Umbilical cord (tissue), 2 donors: Measurements from ENCODE around the gene NUP93. TPM values are rescaled to one million over a fixed set of nuclear protein-coding genes. Genes with fewer than 3 reads are reported as not detected.

ENCODE experiments used
- DNase-seq: peaks from one replicate; pipeline ENCODE4 v3.0.0-alpha.2; 2015; ENCODE audit warnings: low spot score
- total RNA-seq: library from RNA; depleted of rRNA; stranded (reverse); fragments of >200 nt; gene quantifications from one replicate; pipeline ENCODE4 v1.2.3, GENCODE V29; 2014; ENCODE audit warnings: low replicate concordance; ENCODE audit not compliant: insufficient read depth

NUP93 gene
- total RNA-seq, 1 donor from 2014 or later, result 29.9 TPM

DNA sequence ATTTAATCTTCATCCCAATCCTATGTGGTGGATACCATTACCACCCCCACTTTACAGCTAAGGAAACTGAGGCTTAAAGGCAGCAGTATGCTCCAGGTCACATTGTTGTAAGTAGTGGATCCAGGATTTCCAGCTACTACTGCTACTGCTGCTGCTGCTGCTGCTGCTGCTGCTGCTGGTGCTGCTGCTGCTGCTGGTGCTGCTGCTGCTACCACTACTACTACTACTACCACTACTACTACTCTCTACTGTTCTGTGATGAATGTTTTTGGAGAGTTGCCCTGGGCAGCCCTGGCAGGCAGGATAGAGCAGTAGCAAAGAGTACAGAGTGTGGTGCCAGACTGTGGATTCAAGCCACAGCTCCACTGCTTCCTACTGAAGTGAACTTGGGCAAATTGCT is 85.8 kb downstream of the NUP93 start:
- no peak for DNase-seq

DNA sequence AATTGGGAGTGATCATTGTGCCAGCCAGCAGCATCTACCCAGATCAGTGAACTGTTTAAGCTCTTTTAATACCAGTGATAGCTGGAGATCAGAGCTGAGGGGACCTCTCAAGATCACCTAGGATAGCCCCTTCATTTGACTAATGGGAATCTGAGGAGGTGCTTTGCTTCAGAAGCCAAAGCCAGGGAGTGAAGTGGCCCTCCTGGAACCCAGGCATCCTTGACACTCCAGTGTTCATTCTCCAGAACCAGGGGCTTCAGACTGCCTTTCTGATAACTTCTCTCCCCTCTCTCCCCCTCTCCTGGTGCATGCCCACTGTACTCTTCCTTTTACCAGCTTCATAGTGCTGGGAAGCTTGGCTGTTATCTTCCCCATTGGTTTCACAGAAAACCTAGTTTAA is 87.1 kb downstream of the NUP93 start:
- no peak for DNase-seq

DNA sequence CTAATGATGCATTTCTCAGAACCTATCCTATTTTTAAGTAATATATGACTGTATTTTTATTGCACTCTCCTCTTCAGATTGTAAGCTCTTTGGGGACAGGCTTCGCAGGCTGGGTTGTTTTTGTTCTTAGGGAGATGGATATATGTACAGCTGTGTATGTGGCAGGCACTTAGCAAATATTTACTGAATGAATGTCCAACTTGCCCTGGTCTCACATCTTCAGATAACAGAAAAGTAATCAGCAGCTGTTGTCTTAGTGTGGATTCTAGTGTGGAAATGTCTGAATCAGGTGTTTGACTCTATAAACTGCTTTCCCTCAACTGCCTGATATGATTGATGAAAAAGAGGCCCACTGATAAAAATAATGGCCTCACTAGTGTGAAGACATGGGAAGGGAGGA is 88.0 kb downstream of the NUP93 start:
- no peak for DNase-seq

DNA sequence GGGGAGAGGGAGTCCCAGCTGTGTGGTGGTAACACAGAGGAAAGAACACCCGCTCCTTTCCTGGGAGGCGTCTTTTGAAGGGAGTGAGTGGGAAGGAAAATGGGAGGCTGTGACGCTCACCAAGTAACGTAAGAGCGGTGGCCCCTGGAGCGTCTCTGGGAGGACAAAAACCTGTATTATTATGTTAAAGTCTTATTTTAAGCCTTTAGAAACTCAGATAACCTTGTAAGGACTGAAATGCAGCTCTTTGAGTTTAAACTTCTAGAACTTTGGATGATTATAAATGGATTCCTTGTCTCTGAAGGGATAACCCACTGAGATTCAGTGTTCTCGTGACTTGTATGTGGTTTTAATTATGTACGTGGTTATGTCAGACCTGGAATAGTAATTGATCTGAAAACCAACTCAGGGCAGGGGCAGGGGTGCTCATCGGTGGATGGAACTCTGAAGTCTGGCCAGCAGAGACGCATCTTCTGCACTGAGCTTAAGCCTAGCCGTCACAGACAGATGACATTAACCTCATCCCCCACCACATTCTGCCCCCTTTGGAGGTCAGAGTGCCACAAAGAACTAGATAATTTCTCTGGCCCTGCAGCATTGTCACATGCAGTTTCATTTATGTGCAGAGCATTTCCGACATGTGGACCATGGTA is 93.3 kb downstream of the NUP93 start:
- DNase-seq, result no peak

DNA sequence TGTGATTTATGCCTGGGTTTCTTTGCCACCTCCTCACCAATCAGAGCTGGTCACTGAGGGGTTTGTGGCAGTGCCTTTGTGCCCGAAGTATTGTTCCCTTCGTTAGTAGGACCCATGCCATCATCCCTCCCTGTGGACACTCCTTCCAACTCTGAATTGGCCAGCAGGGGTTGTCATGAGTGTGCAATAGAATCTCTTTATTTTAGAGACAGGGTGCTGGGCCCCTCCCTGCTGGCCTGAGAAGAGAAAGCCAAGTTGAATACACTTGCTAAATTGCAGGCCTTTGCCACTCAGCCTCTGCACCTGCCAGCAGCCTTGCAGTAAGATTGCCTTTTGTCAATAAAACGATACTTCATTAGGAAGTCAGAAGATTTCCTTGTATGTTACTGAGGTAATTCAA is 94.4 kb downstream of the NUP93 start:
- no peak for DNase-seq

DNA sequence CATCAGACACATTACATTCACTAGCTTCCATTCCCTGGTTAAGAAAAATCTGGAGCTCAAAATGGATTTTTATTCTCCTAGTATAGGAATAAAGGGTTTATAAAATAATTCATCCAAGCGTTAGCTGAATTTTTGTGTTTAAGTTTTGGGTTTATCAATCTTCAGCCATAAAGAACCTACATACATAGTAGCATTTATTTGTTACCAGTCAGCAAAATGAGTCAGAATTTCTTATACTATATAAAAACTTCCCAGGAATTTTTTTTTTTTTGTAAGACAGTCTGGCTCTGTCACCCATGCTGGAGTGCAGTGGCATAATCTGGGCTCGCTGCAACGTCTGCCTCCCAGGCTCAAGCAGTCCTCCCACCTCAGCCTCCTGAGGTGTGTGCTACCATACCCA is 94.9 kb downstream of the NUP93 start:
- DNase-seq, result no peak

DNA sequence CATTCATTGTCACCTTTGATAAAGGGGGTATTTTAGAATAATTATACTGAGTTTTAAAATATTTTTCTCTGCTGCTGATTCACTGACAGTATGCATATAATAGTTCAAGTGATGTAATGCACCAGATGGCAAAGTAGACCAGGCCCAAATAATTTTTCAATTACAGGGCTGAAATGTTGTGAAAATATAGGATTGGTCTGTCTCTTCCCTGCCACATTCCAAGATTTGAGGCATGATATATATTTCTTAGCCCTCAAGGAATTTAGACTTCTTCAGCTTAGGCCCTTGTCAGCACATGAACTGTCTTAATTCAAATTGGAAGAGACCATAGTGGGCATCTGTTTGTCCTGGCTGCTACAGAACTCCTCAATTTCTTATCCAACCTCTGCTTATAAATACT is 95.9 kb downstream of the NUP93 start:
- DNase-seq, result no peak

DNA sequence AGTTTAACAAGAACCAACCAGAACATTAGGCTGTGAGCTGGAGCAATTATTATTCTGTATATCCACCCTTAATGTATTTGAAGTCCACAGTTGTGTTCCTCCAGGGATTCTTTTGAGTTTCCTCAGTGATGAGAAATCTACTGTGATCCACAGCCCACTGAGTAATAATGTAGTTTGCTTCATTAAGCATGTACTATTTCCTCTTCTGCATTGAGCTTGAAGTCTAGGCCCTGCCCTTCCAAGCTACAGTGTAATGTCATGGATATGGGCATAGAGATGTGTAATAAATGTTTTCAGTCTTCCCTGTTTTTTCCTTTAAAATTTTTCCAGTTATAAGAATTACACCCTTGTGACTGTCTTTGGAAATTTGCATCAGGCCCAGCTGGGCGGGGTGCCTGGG is 98.7 kb downstream of the NUP93 start:
- DNase-seq, result no peak

DNA sequence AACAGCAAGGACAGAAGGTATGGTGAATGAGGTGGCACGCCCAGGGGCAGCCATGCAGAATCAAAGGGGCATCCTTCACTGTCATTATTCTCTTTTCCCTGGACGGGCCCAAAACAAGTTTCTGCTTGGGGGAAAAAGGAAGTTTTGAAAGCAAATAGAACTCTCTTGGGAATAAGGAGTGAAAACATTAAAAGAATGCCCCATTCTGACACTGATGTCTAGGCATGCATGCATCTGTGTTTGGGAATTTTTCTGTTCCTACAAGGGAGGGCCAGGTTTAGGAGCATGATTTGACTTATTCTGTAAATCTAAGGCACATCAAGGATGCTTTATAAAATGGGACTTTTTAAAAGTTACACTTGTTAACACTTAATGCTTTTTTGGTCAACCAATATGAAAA is 100.7 kb downstream of the NUP93 start:
- DNase-seq, result no peak

DNA sequence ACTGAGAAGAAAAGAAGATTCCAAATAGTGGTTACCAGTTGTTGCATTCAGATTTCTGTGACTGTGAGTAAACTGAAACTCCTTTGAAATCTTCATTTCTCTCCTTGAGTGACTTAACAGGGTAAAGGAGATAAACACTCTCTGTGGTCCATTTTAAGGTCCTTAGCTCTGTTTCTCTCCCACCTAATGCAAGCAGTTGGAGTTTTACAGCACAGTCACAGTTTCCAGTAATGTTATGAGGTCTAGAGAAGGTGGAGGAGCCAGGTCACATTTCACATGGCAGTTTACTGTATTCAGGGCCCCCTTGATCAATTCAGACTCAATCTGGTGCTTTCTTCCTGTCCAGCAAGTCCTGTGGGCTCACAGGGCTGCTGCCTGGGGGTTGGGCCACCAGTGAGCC is 102.8 kb downstream of the NUP93 start:
- DNase-seq, result no peak

DNA sequence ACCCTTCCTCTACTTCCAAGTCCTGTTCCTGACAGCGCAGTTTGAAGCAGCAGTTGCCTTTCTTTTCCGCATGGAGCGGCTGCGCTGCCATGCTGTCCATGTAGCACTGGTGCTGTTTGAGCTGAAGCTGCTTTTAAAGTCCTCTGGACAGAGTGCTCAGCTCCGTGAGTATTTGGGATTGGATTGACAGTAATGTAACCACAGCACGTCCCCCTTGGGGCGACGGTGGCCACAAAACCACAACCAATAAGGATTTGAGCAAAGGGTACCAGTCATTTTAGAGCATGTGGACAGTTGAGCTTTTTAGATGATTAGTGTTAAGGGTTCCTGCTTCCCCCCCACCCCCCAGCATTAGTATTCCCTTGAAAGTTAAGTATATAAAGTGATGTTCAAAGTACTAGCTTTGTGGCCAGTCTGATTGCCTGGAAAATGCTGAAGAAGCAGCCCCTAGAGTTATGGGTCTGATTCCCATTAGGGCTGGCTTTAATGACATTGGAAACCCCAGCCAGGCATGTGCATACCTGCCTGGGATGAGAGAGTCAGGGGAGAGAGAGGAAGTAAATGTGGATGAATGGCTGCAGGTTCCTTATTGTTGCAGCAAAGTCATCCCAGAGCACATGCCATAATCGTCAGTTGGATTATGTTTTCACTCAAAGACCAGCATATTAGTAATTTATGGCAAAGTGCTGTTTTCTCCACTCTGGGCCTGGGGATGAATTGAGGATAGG is 103.5 kb downstream of the NUP93 start:
- DNase-seq, result no peak

DNA sequence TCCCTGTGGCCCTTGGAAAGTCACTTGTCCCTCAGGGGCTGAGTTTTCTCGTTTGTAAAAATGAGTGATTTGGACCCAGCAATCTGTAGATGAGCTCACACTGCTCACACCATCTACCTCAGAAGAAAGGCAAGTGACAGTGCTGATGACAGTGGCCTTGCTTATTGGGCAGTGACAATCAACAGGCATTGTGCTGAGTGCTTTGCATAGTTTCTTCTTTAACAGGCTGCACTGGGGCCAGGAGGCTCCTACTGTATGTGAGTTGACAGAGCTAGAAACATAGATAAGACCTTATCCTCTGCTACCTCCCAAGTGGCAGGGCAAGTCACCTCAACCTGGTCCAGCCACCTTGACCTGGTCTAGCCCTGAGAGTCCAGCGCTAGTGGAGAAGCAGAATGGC is 105.4 kb downstream of the NUP93 start:
- no peak for DNase-seq

DNA sequence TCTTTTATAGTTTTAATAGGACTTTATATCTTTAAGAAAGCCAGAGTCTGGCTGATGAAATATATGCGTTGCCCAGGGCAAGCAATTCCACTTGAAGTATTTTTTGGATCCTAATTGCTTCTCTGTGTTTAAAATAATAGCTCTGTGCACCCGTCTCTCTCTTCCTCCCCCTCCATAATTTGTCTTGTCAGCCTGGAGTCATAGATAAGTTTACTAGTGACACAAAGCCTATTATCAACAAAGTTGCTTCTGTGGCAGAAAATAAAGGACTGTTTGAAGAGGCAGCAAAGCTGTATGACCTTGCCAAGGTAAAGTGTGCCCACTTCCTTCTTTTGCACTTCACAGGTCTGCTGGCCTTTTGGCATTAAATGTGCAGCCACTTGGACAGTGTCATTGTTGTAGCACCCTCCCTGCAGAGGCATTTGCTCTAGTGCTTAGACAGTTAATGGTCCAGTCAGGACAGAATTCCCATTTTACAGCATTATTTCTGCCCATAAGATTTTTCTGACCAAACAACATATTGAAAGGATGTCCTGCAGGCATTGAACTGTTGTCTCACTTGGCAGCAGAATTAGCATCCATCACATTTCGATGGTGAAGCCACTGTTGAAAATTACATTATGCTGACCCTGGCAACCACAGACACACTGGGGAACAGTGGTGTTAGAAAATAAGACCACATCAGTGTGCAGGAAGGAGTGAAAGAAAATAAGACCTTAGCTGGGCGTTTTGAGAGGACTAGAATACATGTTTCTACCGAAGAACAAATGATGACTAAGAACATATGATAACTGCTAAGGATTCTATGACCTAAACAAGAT is 106.7 kb downstream of the NUP93 start:
- DNase-seq, result no peak

DNA sequence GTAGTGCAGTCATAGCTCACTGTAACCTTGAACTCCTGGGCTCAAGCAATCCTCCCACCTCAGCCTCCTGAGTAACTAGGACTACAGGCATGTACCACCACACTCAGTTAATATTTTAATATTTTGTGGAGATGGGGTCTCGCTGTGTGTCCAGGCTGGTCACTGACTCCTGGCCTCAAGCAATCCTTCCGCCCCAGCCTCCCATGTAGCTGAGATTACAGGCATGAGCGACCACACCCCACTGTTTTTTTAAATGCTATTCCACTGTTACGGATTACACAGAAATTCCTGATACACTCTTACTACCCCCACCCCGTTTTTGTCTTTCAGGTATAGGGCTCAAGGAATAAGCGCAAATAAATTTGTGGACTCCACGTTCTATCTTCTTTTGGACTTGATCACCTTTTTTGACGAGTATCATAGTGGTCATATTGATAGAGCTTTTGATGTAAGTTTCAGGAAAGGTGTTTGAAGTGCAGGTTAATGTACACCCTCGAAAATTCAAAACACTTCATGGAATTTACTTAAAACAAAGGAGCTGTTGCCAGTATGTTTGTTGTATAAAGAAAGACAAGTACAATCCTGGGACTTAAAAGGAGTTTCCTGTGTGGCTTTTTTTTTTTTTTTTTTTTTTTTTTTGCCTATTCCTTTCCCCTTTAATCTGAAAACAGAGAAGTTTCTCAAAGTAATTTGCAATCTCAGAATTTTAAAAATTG is 108.9 kb downstream of the NUP93 start:
- DNase-seq, result no peak

DNA sequence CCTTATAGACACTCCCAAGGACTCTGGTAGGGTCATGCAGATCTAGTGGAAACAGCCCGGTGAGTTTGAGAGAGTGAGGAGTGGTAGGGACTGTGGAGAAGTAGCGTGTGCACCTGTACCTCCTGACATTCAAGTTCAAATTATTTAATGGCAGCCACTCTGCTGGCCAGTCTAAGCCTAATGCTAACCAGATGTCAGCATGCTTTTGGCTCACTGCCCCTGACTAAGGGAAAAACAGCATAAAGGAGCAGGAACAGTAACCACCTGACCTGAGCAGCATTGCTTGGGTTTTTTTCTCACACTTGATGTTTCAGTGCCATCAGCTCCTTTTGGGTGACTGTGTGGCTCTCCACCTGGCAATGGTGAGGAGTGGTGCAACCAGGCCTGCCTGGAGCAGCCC is 111.3 kb downstream of the NUP93 start:
- DNase-seq, result no peak

DNA sequence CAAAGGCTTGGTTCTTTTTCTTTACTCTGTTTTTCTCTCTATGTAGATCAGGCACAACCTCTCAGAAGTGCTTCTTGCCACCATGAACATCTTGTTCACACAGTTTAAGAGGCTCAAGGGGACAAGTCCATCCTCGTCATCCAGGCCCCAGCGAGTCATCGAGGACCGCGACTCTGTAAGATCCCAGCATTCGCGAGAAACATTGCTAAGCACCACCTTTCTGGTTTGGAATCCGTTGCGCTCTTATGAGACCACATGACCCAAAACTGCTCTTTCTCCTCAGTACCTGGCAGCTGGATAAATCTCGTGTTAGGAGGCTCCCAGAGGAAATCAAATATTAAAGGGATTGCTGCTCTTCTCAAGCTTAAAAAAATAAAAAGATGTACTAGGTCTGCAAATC is 111.7 kb downstream of the NUP93 start:
- no peak for DNase-seq

DNA sequence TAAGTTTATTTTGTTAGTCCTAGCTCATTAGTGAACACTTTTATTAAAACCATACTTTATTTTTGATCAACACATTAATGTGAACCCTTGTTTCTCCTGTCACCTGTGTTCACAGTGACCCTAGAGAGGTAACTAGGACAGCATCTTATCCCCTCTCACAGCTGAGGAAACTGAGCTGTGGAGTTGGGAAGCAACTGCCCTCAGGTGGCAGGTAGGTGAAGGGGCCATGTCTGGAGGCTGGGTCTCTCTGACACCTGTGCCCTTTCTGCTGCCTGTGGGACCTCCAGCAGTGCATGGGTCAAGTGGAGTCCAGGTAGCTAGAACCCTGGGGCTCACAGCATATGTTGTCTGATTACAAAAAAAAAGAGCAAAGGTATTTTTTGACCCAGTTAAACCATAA is 112.2 kb downstream of the NUP93 start:
- no peak for DNase-seq

DNA sequence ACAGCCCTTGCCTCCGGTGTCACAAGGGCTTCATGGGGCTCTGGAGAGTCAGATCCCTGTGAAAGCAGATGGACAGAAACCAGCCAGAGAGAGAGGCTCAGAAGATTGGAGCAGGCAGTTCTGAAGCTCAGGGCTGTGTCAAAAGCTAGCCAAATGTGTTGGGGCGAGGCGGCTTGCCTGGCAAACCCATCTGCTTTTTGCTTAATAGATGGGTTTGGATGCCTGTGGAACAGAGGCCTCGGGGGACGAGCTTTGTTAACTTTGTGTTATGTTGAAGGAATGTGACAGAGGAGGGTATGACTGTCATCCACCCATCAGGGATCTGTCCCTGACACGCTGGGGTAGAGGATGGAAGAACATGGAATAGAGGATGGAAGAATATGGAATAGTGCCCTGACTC is 114.1 kb downstream of the NUP93 start:
- no peak for DNase-seq

DNA sequence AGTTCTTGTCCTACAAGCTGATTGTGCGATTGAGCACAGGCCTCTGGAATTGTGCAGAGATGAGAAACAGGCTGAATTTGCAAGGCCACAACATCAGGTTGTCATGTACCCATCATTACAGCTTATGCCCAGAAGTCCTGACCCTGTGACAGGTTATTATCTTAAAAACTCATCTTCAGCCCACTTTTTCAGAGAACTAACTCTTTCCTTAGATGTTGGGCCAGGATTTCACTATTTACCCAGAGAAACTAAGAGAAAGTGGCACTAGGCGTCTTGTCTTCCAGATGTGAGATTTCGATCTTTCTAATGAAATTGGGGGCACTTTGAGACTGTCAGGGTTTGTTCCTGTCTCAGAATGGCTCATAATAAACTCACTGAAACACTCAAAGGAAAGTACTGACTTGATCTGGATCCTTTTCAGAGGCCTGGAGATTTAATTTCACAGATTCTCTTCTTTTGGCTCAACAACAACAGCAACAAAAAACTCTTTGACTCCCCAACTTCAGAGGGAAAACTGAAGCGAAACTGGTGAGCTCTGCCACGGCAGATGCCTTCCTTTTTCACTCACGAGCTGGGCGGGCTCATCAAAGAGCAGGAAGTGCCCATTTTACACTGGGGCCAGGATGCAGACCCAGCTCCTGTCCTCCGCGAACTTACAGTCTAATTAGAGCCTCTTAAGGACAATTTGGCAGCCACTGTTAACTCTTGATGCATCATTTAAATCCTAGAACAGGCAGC is 117.4 kb downstream of the NUP93 start:
- DNase-seq, result peak; percentile 69

DNA sequence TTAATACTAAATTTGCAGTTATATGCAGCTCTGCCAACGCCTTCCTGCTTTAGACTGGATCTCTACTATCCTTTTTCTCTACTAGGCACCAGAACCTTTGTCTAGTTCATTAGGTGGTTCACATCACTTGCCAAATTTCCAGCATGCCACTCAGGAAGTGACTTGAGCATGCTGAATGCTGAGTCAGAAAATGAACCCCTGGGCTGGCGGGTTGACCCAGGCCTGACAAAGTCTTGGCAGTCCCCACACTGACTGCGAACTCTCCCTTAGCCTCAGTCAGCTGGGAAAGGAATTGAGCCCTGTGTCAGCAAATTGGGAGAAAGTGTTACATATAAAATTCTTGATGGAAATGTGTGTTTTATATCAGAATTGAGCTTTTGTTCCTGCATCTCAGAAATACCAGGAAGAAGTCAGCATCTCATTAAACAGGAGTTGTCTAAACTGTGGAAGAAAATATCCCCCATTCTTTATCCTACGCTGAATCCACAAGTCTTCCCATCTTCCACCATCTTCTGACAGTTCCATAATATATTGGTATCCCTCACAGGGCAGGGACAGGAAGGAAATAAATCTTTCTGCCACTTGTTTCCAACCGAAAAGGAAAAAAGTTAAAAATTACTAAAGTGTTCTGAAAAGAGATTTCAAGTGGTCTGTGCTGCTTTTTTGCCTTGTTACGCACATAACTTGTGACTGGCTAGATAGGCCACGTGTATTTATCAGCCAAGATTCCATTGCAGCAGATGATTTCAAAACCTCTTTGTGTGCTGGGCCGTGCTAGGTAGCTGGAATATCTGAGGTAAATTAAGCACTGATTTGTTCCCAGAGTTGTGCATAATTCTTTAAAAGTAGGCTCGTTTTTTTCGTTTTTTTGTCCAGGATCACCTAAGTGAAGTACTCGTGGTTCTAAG is 118.4 kb downstream of the NUP93 start:
- DNase-seq, result no peak
